ENCODE measurements around the gene TYK2.

TYK2 gene

GRCh38 chr19:10305139-10305806 lies 75.1 kb downstream of the TYK2 start:
- DNase-seq, result no peak

Measured in CD4-positive, alpha-beta T cell treated with Interleukin-17A for 1 hour (primary cell).